GM12801 (cell line): ENCODE data around the gene PTTG1.

ENCODE experiments used
- TF ChIP-seq, protein P1 (sequence below): IDR thresholded peaks from one replicate; pipeline ENCODE4 v1.5.1; 2011; ENCODE audit warnings: control low read depth; ENCODE audit not compliant: insufficient read length; ENCODE audit errors: extremely low read depth

PTTG1 gene

DNA sequence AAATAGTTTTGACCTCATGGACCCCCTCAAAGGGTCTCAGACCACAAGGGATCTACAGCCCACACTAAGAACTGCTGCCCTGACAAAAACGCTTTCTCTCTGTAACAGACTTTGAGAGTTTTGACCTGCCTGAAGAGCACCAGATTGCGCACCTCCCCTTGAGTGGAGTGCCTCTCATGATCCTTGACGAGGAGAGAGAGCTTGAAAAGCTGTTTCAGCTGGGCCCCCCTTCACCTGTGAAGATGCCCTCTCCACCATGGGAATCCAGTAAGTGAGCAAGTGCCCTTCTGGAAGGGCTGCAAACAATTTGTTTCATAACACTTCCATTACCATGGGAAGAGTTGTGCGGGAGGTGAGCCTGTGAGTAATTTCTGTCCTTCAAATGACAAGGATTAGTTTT lies 6.0 kb downstream of the PTTG1 start:
- TF ChIP-seq, protein P1, sequence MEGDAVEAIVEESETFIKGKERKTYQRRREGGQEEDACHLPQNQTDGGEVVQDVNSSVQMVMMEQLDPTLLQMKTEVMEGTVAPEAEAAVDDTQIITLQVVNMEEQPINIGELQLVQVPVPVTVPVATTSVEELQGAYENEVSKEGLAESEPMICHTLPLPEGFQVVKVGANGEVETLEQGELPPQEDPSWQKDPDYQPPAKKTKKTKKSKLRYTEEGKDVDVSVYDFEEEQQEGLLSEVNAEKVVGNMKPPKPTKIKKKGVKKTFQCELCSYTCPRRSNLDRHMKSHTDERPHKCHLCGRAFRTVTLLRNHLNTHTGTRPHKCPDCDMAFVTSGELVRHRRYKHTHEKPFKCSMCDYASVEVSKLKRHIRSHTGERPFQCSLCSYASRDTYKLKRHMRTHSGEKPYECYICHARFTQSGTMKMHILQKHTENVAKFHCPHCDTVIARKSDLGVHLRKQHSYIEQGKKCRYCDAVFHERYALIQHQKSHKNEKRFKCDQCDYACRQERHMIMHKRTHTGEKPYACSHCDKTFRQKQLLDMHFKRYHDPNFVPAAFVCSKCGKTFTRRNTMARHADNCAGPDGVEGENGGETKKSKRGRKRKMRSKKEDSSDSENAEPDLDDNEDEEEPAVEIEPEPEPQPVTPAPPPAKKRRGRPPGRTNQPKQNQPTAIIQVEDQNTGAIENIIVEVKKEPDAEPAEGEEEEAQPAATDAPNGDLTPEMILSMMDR = no peak

DNA sequence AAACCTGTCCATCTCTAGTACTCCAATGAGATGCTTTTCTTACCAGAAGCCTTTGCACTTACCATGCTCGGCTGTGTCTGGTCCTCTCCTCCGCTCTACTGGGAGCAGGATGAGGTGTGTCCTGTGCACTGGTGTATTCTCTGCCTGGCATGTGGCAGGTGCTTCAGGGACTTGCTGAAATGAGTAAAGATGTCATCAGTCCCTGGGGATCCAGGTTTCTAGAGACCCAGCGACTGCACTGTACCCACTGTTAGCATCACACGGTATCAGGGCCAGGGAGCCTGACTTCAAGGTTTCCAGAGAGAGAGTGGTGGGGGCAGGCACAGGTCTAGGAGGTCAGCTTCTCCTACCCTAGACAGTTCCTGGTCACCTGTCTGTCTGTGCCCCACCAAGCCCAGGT lies 10.5 kb downstream of the PTTG1 start:
- TF ChIP-seq, protein P1 = no peak

DNA sequence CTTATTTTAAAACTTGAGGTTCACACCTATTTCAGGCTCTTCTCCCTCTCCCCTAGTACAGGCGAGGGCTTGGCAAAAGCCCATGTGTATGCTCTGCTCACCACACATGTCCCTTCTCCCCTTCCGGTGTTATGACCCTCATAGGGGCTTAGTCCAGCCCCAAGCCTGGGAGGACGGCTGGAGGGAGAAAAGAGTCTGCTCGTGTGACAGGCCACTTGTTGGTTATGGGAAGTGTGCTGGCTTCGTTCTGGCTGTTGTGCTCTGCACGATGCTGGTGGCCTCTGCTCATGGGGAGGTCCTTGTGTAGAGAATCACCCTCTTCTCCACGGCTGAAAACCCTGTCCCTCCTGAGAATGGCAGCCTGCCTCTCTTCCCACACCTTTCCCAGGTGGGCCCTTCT lies 11.1 kb downstream of the PTTG1 start:
- TF ChIP-seq, protein P1 = no peak

DNA sequence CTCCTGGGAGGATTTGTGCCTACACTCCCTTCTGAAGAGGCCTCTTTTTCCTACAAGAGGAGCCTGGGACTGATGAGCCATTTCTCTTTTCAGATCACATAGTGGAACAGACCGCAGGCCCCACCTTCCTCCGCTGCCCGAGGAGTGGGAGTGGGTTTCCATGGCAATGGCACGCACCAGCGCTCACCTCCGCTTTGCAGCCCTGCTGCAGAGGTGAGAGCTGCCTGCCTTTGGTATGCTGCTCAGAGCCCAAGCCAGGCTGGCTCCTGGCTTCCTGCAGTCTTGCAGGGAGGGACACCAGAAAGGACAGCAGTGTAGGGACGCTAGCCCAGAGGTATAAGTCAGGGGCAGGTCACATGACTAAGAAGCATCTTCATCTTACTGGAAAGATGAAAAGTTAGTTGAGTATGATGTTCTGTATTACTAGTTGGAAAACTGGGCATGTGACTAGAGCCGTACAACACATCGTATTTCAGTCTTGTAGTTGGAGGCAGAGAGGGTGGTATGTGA lies 12.4 kb downstream of the PTTG1 start:
- TF ChIP-seq, protein P1 = no peak

DNA sequence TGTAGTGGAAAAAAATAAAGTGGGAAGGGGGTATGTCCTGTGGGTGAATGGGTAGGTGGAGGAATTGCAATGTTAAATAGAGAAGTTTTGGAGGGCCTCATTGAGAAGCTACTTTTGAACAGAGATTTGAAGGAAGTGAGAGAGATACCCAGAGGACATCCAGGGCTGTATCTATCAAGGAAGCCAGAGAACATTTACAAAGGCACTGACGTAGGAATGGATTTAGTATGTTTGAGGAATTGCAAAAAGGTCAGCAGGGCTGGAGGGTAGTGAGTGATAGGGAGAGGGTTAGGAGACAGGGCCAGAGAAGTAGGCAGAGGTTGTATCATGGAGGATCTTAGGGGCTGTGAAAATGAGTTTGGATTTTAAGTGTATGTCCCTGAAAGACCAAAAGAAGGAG lies 13.9 kb downstream of the PTTG1 start:
- TF ChIP-seq, protein P1 = no peak

DNA sequence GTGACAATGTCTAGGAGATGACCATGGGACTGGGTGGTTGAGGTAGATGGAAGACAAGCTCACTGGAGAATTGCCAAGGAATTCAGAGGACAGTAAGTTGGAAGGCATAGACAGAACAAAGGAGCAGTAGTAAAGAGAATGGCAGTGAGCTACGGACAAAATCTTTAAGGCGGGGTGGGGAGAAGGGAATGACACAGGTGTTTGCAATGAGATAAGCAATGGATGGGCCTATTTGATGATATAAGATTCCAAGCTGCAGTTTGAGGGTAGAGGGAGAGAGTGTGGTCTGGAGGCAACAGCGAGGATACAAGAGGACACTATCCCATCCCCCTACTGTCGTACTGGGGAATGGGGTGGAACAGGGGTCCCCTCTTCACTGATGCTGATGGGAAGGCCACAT lies 14.4 kb downstream of the PTTG1 start:
- TF ChIP-seq, protein P1 = no peak

DNA sequence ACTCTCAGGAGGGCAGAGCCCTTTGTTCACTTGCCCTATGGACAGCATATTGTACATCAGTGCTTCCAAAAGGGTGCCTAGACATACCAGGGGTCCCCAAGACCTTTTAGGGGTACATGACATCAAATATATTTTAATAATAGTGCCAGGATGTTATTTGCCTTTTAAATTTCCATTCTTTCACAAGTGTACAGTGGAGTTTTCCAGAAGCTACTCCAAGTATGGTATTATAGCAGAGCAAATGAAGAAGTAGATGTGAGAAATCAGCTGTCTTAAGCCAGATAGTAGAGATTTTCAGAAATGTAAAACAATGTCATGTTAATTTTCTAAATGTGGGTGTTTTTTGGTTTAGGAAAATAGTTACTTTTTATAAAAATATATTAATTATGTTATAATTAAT lies 15.6 kb downstream of the PTTG1 start:
- TF ChIP-seq, protein P1 = no peak
